HG03442 (cell line): ENCODE results near the gene HLF.
A peak's percentile ranks its signal among the peaks of the same experiment; 100 is the strongest.

Experiments
- ATAC-seq: cut with Tn5 transposase; IDR thresholded peaks from one replicate; pipeline ENCODE4 v1.9.1; 2021; ENCODE audit warnings: mild to moderate bottlenecking, moderate library complexity; ENCODE audit not compliant: unreplicated experiment

Gene HLF

DNA sequence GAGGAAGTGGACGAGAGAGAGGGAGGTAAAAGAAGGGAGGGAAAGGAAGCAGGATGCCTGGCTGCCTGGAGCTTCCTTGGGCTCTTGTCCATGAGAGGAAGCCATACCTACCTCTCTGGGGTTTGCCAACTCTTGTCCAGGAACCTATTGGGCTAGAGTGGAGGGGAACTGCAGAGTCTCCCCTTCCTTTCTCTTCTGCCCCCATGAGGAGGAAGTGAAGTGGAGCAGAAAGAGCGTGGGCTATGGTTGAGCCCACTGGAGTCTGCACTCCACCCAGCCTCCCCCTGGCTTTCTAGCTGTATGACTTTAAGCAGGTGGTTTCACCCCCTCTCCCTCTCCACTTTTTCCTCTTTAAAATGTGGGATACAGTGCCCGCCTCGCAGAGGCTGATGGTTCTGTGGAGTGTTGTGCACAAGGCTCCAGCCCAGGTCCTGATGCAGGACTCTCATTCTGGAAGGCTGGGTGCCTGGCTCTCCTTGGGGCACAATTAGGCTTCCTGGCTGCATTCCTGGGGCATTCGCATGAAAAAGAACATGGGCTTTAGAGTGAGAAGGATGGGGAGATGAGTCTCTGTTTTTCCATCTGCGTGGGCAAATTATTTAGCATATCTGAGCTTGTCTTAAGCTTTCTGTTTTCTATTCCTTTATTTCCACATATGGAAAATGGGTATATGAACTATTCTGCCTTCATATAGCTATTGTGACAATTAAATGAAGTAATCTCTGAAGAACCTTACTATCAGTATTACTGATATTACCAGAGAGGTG, 40.7 kb downstream of the HLF start:
- no peak for ATAC-seq

DNA sequence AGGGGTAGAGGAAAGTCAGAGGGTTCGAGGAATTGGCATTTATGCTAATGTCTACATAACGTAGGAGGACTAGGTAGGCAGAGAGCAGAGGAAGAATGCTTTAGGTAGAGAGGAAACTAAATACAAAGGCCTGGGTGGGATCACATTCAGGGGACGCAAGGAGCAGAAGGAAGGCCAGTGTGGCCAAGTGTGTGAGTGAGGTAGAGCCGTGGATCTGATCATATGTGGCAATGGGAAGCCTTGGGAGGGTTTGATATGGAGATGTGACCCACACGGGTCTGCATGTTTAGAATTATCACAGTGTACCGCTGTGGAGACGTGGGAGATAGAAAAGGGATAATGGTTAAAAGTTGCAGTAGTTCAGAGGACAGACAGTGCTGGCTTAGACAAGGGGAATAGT, 43.1 kb downstream of the HLF start:
- no peak for ATAC-seq

DNA sequence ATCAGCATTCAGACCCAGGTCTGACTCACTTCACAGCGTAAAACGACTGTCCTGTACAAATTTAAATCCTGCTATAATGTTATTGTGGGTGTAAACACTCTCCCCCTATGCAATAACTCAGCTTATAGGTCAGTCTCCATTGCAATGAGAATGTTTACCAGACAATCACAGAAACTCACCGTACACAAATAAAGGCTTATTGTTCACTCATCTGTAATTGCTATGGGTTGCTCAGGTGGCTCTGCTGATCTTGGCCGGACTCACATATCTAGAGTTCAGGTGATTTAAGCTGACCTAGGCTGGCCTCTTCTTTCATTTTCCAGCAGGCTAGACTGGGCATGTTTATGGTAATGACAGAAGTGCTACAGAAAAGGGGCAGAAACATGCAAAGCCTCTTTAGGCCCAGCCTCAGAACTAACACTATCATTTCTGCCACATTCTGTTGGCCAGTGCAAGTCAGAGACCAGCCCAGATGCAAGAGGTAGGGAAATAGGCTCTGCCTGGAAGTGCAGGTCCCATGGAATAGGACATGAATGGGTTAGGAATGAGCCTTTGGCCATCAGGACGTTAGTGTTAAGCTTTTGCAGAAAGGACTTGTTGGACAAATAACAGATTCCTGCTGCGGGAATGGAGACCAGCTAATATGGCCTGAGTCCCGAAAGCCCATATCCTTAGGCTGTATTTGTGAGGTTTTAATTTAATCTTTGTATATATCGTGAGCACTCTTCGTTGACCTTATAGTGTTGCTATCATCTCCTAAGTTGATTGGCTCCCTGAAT, 44.0 kb downstream of the HLF start:
- ATAC-seq, result peak; percentile 44

DNA sequence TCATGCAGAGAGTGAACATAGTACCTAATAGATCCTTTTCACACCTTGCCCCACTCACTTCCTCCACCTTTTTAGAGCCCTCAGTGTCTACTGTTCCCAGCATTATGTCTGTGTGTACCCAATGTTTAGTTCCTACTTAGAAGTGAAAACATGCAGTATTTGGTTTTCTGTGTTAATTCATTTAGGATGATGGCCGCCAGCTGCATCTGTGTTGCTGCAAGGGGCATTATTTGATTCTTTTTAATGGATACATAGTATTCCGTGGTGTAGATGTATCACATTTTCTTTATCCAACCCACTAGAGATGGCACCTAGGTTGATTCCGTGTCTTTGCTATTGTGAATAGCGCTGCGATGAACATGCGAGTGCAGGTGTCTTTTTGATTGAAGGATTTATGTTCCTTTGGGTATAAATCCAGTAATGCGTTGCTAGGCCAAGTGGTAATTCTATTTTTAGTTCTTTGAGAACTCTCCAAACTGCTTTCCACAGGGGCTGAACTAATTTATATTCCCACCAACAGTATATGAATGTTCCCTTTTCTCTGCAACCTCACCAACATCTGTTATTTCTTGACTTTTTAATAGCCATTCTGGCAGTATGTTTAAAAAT, 47.1 kb downstream of the HLF start:
- ATAC-seq, result no peak

DNA sequence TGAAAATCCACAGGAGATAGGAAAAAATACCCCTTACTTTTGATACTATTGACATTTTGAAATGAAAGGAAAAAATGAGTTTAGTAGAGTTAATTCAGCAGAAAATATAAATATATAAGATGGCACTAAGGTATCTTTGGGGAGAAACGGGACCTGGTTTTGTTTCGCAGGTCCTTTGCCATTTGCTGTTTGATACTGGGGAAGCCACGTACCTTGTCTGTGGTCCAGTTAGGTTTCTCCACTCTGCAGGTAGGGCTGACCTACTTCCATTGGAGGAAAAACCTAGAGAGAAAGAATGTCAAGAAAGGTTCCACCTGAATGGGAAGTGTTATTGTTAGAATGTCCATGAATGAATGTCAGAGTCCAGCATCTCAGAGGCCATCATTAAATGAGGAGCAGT, 48.1 kb downstream of the HLF start:
- ATAC-seq, result no peak

DNA sequence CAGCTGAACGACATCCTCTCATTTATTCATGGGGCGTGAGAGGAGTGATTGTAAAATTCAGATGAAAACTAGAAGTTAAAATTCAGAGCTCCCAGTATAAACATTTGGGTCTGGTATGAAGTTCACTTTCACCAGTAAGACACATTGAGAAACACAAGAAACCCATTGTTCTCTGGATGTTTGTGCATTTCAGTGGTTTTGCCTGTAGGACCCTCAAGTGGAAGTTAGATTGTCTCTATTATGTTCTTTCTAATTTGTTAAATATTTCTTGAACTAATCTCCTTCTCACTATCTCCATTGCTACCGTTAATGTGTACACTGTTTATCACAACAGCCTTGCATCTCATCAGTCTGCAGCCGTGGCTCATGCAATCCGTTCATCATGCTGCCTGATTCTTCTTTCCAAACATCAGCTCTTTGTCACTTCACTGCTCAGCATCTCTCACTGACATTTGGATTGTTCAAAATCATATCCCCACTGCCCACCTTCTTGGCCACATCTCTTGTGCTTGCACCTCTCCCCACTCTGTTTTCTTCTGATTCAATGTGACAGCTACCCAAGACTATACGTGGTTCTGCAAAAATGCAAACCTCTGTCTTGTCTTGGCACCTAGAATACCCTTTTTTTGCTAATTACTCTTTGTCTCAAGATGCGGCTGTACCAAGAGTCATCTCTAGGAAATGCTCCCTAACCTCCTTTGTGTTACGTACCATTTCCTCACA, 49.5 kb downstream of the HLF start:
- ATAC-seq, result no peak

DNA sequence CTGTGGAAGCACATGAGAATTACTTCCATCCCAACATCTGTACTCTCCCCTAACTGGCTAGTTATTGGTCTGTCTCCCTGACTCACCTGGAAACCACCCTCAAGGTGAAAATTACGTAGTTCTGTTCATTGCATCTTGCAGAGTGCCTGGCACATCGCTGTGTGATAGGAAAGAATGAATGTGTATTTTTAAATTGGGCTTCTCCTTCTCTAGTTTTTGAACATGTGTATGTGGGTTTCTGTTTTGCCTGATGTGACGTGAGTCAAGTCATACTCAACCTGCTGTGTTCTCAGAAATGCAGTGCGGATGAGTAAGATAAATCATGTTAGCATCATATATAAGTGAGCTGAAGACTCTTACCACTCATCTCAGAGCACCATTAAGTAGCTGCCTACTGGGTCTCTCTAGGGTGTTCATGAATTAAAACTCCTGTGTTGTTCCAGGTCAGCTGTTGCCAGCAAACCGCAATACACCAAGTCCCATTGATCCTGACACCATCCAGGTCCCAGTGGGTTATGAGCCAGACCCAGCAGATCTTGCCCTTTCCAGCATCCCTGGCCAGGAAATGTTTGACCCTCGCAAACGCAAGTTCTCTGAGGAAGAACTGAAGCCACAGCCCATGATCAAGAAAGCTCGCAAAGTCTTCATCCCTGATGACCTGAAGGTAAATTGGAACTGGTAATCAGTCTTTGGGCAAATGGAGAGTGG, 50.2 kb downstream of the HLF start:
- ATAC-seq, result no peak

DNA sequence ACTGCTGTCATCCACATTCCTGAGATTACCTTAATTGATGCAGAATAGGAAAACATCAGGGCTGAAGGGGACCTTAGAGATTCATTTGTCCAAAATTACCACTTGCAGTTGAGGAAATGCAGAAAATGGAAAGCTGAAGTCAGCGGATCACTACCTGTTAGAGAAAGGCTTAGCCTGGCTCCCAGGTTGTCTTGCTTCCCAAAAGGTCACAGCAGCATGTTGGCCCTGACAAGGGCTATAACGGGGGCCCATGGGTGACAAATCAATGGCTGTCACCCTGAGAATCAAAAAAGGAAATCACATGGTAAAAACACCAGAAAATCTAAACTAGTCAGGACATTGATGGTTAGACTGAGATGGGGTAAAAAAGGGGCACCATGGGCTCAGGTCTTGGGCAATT, 51.7 kb downstream of the HLF start:
- ATAC-seq, result no peak

DNA sequence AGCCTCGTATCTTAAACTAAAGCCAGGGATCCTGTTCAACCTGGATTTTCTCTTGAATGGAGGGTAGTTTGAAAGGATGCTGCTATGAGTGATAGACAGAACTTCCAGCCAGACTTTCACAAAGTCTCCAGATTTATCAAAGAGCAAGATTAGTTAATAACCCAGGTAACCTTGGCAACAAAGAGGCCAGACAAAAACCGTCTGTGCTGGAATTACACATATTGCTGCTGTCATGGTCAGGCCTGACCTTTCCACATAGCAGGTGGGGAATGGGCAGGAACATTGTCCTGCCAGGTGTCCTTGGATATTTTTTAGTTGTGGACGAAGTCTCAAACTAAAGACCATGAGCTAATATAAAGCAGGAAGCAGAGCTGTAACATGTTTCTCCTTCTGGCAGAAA, 52.5 kb downstream of the HLF start:
- ATAC-seq, result no peak

DNA sequence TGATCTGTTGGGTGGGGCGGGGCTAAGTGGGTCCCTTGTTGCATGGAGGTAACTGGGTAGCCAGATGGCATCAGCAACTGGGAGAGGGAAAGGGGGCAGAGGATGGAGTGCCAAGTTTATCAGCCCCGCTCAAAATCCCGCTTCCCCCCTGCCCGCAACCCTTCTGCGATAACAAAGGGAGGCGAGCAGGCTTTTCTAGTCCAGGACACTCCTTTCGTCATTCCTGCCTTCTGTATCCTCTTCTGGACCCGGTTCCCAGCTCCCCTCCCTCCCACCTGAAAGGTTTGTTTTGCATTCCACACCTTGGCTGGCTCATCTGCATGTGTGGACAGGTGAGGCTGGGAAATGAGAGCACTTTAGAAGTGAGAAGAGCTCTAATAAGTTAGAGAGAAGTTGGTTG, 53.3 kb downstream of the HLF start:
- ATAC-seq, result no peak

DNA sequence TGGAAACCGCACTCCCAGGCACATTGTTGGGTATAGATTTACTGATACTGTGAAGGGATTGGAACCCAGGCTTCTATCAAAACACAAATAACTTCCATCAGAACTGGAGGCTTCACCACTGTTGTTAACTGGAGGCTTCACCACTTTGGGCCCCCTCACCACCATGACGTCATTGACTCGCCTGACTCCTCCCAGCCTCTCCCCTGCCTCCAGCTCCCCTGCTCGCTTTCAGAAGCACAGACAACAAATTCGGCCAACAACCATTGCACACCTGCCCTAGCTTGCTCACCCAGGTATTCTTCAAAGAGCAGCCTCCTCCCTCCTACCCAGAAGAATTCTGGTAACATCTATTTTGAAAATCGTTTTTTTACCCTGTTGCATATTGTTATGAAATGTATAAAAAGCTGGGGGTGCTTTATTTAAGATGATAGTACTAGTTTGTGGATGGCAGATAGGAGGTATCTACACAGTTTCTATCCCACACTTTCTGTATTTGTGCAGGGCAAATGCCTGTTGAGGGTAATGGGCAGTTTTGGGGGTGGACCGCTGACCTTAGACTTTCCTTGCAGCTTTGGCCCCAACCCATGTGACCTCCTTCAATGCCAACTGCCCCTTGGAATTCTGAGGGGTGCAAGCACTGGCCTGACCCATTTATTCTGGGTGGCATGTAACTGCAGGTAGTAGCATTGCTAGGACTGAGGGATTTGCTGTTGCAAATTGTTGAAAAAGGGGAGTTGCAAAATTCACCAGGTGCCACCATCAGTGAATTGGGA, 54.1 kb downstream of the HLF start:
- ATAC-seq, result no peak

DNA sequence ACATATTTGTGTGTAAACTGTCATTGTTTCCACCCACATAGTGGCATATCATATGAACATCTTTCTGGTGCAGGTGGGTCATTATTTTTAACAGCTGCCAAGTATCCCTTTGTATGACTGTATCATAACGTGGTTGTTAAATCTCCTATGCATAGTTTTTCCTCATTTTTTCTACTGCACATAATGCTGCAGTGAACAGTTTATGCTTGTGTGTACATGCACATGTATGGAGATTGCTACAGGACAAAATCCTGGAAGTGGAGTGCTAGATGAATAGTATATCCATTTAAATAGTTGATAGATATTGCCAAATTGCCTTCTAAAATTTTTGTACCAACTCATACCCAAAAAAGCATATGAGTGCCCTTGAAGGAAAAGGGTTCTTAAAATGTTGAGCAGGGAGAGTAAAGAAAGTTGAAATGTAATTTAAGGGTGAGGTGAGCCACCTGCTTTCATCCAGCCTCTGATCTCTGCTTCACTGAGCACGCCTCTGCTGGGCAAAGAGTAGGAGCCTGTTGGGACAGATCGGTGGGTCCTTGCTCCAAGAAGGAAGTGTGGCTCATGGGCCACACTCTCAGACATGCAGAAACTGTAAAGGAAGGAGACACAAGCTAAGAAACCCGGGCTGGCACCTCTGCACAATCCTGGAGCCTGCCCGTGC, 55.3 kb downstream of the HLF start:
- no peak for ATAC-seq

DNA sequence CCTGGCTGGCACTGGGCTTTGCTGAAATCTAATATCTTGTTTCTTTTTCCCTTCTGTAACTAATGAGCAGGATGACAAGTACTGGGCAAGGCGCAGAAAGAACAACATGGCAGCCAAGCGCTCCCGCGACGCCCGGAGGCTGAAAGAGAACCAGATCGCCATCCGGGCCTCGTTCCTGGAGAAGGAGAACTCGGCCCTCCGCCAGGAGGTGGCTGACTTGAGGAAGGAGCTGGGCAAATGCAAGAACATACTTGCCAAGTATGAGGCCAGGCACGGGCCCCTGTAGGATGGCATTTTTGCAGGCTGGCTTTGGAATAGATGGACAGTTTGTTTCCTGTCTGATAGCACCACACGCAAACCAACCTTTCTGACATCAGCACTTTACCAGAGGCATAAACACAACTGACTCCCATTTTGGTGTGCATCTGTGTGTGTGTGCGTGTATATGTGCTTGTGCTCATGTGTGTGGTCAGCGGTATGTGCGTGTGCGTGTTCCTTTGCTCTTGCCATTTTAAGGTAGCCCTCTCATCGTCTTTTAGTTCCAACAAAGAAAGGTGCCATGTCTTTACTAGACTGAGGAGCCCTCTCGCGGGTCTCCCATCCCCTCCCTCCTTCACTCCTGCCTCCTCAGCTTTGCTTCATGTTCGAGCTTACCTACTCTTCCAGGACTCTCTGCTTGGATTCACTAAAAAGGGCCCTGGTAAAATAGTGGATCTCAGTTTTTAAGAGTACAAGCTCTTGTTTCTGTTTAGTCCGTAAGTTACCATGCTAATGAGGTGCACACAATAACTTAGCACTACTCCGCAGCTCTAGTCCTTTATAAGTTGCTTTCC, 56.0 kb downstream of the HLF start:
- no peak for ATAC-seq

DNA sequence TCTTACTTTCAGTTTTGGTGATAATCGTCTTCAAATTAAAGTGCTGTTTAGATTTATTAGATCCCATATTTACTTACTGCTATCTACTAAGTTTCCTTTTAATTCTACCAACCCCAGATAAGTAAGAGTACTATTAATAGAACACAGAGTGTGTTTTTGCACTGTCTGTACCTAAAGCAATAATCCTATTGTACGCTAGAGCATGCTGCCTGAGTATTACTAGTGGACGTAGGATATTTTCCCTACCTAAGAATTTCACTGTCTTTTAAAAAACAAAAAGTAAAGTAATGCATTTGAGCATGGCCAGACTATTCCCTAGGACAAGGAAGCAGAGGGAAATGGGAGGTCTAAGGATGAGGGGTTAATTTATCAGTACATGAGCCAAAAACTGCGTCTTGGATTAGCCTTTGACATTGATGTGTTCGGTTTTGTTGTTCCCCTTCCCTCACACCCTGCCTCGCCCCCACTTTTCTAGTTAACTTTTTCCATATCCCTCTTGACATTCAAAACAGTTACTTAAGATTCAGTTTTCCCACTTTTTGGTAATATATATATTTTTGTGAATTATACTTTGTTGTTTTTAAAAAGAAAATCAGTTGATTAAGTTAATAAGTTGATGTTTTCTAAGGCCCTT, 56.8 kb downstream of the HLF start:
- ATAC-seq, result no peak

DNA sequence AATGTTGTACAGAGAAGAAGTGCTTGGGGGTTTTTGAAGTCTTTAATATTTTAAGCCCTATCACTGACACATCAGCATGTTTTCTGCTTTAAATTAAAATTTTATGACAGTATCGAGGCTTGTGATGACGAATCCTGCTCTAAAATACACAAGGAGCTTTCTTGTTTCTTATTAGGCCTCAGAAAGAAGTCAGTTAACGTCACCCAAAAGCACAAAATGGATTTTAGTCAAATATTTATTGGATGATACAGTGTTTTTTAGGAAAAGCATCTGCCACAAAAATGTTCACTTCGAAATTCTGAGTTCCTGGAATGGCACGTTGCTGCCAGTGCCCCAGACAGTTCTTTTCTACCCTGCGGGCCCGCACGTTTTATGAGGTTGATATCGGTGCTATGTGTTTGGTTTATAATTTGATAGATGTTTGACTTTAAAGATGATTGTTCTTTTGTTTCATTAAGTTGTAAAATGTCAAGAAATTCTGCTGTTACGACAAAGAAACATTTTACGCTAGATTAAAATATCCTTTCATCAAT, 57.8 kb downstream of the HLF start:
- ATAC-seq, result no peak

DNA sequence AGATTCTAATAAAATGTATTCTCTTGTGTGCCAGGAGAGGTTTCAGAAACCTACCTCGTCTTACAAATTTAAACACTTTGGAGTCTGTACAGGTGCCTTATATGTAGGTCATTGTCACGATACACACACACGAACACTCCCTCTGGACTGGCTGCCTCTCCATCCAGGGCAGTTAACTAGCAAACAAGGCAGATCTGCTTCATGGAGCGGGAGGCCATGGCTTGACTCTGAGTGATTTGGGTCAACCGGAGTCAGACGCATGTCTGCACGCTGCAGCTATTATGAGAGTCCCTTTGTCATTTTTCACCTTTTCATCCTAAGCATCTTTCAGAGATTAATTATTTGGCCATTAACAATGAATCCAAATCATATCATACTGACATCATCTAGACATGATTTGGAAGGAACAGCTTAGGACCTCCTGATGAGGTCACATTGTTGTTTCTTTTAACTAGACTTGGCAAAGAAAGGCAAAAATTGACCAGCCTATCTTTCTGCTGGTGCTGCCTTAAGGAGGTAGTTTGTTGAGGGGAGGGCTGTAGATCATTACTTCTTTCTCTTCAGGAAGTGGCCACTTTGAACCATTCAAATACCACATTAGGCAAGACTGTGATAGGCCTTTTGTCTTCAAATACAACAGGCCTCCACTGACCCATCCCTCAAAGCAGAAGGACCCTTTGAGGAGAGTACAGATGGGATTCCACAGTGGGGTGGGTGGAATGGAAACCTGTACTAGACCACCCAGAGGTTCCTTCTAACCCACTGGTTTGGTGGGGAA, 58.9 kb downstream of the HLF start:
- no peak for ATAC-seq

DNA sequence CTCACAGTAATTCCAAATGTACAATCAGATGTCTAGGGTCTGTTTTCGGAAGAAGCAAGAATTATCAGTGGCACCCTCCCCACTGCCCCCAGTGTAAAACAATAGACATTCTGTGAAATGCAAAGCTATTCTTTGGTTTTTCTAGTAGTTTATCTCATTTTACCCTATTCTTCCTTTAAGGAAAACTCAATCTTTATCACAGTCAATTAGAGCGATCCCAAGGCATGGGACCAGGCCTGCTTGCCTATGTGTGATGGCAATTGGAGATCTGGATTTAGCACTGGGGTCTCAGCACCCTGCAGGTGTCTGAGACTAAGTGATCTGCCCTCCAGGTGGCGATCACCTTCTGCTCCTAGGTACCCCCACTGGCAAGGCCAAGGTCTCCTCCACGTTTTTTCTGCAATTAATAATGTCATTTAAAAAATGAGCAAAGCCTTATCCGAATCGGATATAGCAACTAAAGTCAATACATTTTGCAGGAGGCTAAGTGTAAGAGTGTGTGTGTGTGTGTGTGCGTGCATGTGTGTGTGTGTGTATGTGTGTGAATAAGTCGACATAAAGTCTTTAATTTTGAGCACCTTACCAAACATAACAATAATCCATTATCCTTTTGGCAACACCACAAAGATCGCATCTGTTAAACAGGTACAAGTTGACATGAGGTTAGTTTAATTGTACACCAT, 59.7 kb downstream of the HLF start:
- no peak for ATAC-seq
